D341Med (cell line): ENCODE results near the gene SF3B4.

Experiments used
- DNase-seq: peaks from one replicate; pipeline ENCODE4 v3.0.0; 2012; ENCODE audit warnings: low spot score

SF3B4 gene

GRCh38 chr1:149933208-149933607, 5.6 kb upstream of the SF3B4 start:
- DNase-seq = no peak

DNA sequence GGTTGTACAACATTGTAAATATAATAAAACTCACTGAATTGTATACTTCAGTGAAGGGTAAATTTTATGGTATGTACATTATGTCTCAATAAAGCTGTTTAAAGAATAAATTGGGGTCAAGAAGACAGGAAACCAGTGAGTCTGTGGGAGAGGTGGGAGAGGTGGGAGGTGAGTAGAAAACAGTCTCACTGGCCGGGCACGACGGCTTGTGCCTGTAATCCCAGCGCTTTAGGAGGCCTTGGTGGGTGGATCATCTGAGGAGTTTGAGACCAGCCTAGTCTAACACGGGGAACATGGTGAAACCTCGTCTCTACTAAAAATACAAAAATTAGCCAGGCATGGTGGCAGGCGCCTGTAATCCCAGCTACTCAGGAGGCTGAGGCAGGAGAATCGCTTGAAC, 4.9 kb upstream of the SF3B4 start:
- DNase-seq = no peak

- DNase-seq = no peak
Measured at GRCh38 chr1:149931212-149931790, 3.7 kb upstream of the SF3B4 start.

GRCh38 chr1:149929856-149930255, 2.3 kb upstream of the SF3B4 start:
- DNase-seq = no peak

DNA sequence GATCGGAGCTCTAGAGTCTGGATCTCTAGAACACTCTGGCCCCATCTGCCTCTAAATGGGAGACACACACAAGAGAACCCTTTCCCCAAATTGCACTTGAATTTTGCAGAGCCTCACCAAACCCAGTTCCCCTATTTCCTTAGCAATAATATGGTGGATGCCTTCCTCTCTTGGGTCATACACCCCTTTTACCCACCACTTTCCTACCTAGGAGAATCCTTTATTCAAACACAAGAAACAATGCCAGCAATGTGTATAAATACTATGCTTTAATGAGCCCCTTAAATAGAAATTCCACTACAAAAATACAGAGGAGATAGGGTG, 760 bp upstream of the SF3B4 start:
- DNase-seq = no peak

GRCh38 chr1:149927056-149927562, 494 bp downstream of the SF3B4 start:
- DNase-seq = no peak

DNA sequence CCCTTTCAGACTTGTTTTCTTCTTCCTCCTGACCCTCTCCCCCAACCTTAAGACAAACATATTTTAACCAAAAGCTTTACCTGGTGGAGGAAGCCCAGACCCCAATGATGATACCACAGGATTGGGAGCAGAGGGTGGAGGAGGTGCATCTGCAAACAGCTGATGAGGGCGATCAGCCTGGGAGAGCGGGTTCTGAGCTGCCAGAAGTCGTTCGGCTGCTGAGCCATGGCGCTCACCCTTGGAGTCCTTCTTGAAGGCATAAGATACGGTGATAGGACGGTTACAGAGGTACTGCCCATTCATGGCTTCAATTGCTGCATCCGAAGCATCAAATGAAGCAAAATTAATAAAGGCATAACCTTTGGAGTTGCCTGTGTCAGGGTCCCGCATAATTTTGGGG, 1.3 kb downstream of the SF3B4 start:
- no peak for DNase-seq

GRCh38 chr1:149925751-149926150, 1.9 kb downstream of the SF3B4 start:
- no peak for DNase-seq

DNA sequence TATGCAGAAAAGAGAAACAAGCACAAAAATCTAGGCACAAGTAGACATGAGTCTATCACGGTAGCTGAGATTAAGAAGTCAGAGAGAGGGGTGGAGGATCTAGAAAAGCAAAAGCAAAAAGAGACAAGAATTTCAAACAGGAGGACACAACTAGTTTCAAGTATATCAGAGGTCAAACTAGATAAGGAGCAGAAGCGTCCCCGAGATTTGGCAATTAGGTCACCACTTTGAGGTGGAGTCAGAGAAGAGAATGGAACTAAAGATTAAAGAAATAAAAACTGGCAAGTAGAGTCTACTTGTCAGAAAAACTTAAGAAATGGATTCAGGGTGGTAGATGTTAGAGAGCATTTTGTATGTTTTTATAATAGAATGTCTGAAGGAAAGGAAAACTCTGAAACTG, 2.3 kb downstream of the SF3B4 start:
- no peak for DNase-seq

- no peak for DNase-seq
Measured at GRCh38 chr1:149923626-149924025, 4.0 kb downstream of the SF3B4 start.

GRCh38 chr1:149917571-149918144, 9.9 kb downstream of the SF3B4 start, which contains the start of gene SV2A:
SV2A (minus strand) TSS chr1:149917844; CDS start chr1:149913840, 4,004 bp downstream.
- peak; percentile 79 for DNase-seq

DNA sequence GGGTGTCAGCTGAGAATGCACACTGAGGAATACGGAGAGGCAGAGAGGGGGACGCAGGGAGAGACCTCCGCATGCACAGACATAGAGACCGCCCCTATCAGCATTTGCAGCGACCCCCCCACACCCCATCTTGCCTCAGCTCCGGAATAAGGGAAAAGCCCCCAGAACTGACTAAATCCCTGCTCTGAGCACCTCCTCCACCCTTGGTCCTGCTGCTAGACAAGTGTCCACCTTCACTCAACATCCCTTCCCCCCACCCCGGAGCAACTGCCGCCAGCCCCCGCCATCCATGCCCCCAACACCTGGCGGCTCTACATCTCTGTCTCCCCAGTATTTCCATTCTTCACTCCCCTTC, 10.7 kb downstream of the SF3B4 start:
- no peak for DNase-seq

DNA sequence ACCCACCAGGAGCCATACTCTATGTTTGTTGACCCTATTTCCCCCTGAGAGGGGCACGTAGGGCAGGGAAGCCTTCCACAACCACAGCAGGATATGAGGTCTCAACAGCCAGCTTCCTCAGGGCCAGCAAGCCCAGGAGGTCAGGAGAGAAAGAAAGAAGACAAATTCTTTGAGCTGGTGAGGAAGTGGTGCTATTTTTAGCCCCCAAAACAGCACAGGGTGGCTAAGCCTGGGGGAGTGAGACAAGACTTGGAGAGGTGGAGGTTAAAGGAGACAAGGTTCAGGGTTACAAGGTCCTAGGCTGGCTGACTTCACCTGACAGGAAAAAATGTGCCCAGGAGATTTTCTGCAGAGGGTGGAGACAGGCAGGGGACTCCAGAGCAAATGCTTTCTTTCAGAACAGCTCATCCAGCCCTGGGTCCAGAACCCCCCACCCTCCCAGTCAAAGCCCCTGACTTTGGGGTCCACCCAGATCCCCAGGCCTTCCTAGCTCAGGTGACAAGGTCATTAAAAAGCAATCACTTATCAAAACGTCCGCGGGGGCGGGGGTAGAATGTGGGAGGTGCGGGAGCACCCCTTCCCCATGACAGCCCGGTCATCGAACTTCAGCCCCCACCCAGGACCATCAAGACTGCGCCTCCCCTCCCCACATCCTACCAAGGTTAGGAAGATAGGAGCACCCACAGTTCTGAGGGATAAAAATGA, 11.3 kb downstream of the SF3B4 start:
- no peak for DNase-seq

GRCh38 chr1:149915429-149916192, 12.0 kb downstream of the SF3B4 start:
- DNase-seq = peak; percentile 26

DNA sequence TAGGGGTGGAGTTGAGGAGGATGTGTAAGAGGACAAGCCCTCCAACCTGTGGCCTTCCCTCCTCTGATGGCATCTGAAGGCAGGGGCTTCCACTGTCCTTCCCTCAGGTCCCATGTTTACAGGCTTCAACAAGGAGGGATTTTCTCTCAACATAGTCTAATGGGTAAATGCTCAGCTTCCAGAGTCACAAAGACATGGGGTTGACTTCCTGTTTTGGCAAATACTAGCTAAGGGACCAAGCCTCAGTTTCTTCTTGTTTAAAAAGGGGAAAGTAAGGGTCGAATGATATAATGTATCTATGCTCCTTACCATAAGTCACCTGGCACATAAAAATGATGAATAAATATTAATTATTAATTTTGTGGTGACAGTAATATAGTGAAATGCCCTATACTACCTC, 13.1 kb downstream of the SF3B4 start:
- peak; percentile 8 for DNase-seq

- DNase-seq = no peak
Measured at GRCh38 chr1:149906570-149907075, 21.0 kb downstream of the SF3B4 start.

DNA sequence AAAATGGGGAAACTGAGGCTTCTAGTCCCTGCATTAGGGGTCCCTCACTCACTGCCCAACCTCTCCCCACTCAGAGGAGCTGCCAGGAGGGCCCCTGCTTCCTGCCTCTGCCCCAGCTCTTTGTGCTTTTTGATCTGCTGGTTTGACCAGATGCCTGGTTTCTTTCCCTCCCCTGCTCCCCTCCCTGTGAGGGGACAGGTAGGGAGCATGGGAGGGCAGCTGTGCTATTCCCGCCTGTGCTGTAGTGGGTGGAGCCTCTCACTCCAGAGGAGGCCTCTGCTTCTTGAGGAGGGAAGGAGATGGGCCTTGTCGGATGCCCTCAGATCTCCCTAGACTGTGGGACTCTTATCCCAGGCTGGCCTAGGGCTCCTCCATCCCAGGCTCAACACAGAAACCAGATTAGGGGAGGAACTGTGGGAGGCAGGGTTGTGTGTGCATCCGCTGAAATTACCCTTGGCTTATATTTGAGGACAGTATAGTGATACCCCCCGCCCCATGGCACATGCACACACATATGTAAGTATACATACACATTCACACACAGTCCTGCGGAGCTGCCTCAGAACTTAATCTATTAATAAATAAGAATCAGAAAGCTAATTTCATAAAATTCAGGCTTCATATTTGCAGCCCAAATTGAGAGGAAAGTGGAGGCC, 23.6 kb downstream of the SF3B4 start:
- DNase-seq = no peak

GRCh38 chr1:149899460-149900284, 27.9 kb downstream of the SF3B4 start, which contains the start of gene BOLA1:
BOLA1 (plus strand) TSS chr1:149899568; CDS start chr1:149900060, 492 bp downstream.
- peak; percentile 97 for DNase-seq

DNA sequence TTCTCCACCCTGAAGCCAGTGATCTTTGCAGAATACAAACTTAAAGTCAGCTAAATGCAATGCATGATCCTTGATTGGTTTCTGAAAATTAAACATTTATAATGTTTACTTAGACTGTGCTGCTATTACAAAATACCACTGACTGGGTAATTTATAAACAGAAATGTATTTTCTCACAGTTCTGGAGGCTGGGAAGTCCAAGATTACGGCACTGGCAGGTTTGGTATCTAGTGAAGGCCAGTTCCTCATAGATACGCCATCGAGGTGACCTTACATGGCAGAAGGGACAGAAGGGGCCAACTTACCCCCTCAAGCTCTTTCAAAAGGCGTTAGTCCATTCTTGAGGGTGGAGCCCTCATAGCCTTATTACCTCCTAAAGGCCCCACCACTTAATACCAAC, 31.0 kb downstream of the SF3B4 start:
- DNase-seq = no peak

DNA sequence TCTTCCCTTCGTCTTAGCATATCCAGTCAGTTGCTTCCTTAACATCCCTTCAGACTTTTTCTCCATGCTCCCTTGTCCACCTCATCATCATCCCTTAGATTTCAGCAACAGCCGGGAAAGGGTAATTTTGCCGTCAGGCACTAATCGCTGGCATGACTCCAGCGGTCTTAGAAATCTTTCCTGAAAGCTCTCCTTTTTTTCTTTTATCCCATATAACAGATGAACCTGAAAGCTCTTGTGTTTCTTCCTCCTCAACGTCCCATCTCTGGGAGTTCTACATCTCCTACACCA, 38.7 kb downstream of the SF3B4 start:
- peak; percentile 36 for DNase-seq

DNA sequence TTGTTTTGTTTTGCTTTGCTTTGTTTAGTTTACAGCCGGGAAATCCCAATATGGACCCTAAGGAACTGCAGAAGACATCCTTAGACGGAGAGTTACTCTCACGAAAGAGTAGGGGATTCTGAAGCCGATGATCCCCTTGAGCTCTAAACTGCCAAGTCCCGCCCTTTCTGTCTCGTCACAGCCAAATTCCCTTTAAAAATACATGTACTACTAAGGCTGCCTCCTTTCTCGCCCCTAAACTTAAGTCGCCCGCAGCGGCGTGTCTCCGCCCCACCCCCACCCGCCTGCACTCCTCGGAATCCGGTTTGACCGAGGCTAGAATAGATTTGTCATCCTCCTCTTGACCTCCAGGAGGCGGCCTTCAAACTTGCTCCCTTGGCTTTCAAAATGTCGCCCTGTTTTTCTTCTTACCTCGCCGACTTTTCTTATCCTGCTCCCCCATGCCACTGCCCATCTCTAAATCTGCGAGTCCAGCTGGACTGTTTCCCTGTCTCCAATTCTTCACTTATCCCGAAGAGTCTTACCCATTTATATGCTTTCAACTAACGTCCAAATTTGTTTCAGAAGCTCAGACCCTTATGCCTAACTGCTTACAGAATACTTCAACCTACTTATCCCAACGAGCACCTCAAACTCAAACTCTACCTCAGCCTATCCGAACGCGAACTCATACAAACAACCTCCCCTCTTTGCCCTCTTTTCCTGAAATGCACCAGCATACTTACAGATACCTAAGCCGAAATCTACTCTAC, 39.2 kb downstream of the SF3B4 start:
- peak; percentile 82 for DNase-seq
